ENCODE measurements around the gene ITGA2. TPM values are rescaled to one million over a fixed set of nuclear protein-coding genes. Genes with fewer than 3 reads are reported as not detected.
A peak's percentile ranks its signal among the peaks of the same experiment; 100 is the strongest.

Gene ITGA2
- total and polyA plus RNA-seq, 9 of the 15 experiments (the other 6 are each of a cell fraction or from before 2014, with no cell fraction given) = 0.01 to 0.09 (median 0.03) TPM; not detected in 5

- TF ChIP-seq CTCFL (IDR thresholded peaks at IDR 0.05; ENCODE audit: borderline replicate concordance, insufficient read depth, low read depth, low read length, poor library complexity, severe bottlenecking) (no peak), ZNF766 (CRISPR knock-in tag; conservative IDR thresholded peaks at IDR 0.05) (no peak), TOE1 (IDR thresholded peaks at IDR 0.05; ENCODE audit: borderline replicate concordance) (no peak), TOE1 (CRISPR knock-in tag; IDR thresholded peaks at IDR 0.05; ENCODE audit: borderline replicate concordance, low read depth) (no peak), FOXO4 (CRISPR knock-in tag; IDR thresholded peaks at IDR 0.05) (no peak), PML (IDR thresholded peaks at IDR 0.05; ENCODE audit: low read length) (no peak)
Observed at GRCh38 chr5:52999344-52999949, 10.3 kb downstream of the ITGA2 start (continued).

- H3K9ac ChIP-seq (ENCODE audit: insufficient read depth in 1 of 2, low read depth in 2 of 2, low read length in 2 of 2) = no peak overlapping the region
- H3K27ac ChIP-seq (ENCODE audit: extremely low read depth, low read depth, low read length) = no peak overlapping the region
- no peak overlapping the region for H3K4me2 ChIP-seq (ENCODE audit: insufficient read depth, low read length)
- WGBS (ENCODE audit: insufficient coverage, low coverage, missing lambda C conversion rate) = 0% methylated on average over 4 of the region's 4 CpGs
- intact Hi-C loops (cut with micrococcal nuclease) (no loop called here), in situ Hi-C loops (cut with MboI) (no loop called here)
- CTCF ChIA-PET (ENCODE audit: low intra/inter-chr PET ratio) = interaction anchor here (0.6 kb wide), 1 partner anchor 1601 kb away, joined by 5 read pairs; no protein-coding TSS in a partner anchor
- H3K4me1 ChIP-seq (replicated peaks in 1 of 2; ENCODE audit: control insufficient read depth in 2 of 2, insufficient read depth in 2 of 2, low read length in 2 of 2) = no peaks in the 10 kb centered on the region
- H3K9me1 ChIP-seq (ENCODE audit: control insufficient read depth, insufficient read depth, low read length) = no peaks in the 10 kb centered on the region
- POLR2A ChIA-PET = no interaction called here
- H3K79me2 ChIP-seq (ENCODE audit: control insufficient read depth, insufficient read depth, low read length) = no peaks in the 10 kb centered on the region
- no peaks in the 10 kb centered on the region for H3K36me3 ChIP-seq (ENCODE audit: control insufficient read depth, insufficient read depth, low read length)
- no peaks in the 10 kb centered on the region for H4K20me1 ChIP-seq (replicated peaks; ENCODE audit: control insufficient read depth, insufficient read depth, low read length)
- BruUV-seq (replicated peaks) = no TSS peak
- no peak overlapping the region for H3K4me3 ChIP-seq
- no peaks in the 10 kb centered on the region for H3K27me3 ChIP-seq (ENCODE audit: control insufficient read depth in 2 of 2, insufficient read depth in 2 of 2, low read length in 2 of 2)
- peak; percentile 32 for FAIRE-seq
- H3K9me3 ChIP-seq (replicated peaks; ENCODE audit: control insufficient read depth, insufficient read depth, low read depth, low read length) = no peaks in the 10 kb centered on the region
- DNase-seq (ENCODE audit: extremely low read depth in 1 of 4, low spot score in 3 of 4) = no peak
- no peak overlapping the region for H2AFZ ChIP-seq (ENCODE audit: low read depth, low read length)
- no peak for ATAC-seq
- no peak for TF ChIP-seq RFX7 (CRISPR knock-in tag; IDR thresholded peaks at IDR 0.05)
- no peak for TF ChIP-seq ZNF318 (IDR thresholded peaks at IDR 0.05; ENCODE audit: borderline replicate concordance in 1 of 2, low read depth in 1 of 2)
Observed at GRCh38 chr5:53001541-53001940, 12.4 kb downstream of the ITGA2 start.

Measured in K562 (cell line).